H1 (cell line): ENCODE data around the gene SLC38A8. TPM values are rescaled to one million over a fixed set of nuclear protein-coding genes. Genes with fewer than 3 reads are reported as not detected.
A peak's percentile ranks its signal among the peaks of the same experiment; 100 is the strongest.

Experiments
- CTCF ChIA-PET: fragments of 300-600 bp; sonication (Branson Sonifier 250); formaldehyde crosslinking; loops from one replicate; lab custom pipeline; 2021; ENCODE audit not compliant: partially characterized antibody; lab: Charles Lee
- POLR2A ChIA-PET: fragments of 300-600 bp; sonication (Branson Sonifier 250); formaldehyde crosslinking; loops from one replicate; lab custom pipeline; 2021; ENCODE audit warnings: inconsistent platforms; ENCODE audit not compliant: partially characterized antibody; lab: Charles Lee
- DNase-seq, 2 experiments: peaks; one replicate each; pipeline versions ENCODE4 v3.0.0 to v3.0.0-alpha.2; 2010 to 2022; ENCODE audit warnings: low spot score in 2 of 2, low read depth in 1 of 2, mixed read lengths in 1 of 2
- FAIRE-seq: peaks from 2 replicates; lab custom pipeline; 2011; peaks lifted over from hg19 to GRCh38; lab: Jason Lieb, UNC
- H2AFZ ChIP-seq: 2 replicates; pipeline ENCODE4 v1.8.1; 2012; ENCODE audit warnings: low read length, inconsistent platforms
- H2AK5ac ChIP-seq: 2 replicates; pipeline ENCODE4 v1.6.1; 2013; ENCODE audit warnings: low read depth, low read length
- H2BK120ac ChIP-seq: replicated peaks from 2 replicates; pipeline ENCODE3; 2013; ENCODE audit warnings: low read depth, low read length, inconsistent platforms
- H2BK12ac ChIP-seq: 2 replicates; pipeline ENCODE4 v1.6.1; 2013; ENCODE audit warnings: low read depth, low read length
- H2BK15ac ChIP-seq: 2 replicates; pipeline ENCODE4 v1.6.1; 2013; ENCODE audit warnings: low read length
- H2BK20ac ChIP-seq: 2 replicates; pipeline ENCODE4 v1.6.1; 2013; ENCODE audit warnings: low read length
- H2BK5ac ChIP-seq: 2 replicates; pipeline ENCODE4 v1.6.1; 2013; ENCODE audit warnings: low read depth, low read length
- H3K14ac ChIP-seq: 2 replicates; pipeline ENCODE4 v1.6.1; 2013; ENCODE audit warnings: inconsistent platforms; ENCODE audit not compliant: insufficient read length
- H3K18ac ChIP-seq: 2 replicates; pipeline ENCODE4 v1.6.1; 2013; ENCODE audit warnings: low read length; ENCODE audit errors: extremely low read depth
- H3K23ac ChIP-seq: 2 replicates; pipeline ENCODE4 v1.6.1; 2013; ENCODE audit warnings: inconsistent platforms; ENCODE audit not compliant: insufficient read length
- H3K23me2 ChIP-seq: 2 replicates; pipeline ENCODE4 v1.6.1; 2013; ENCODE audit warnings: low read depth, low read length
- H3K27ac ChIP-seq: 2 replicates; pipeline ENCODE4 v1.6.1; 2011; ENCODE audit warnings: low read depth, low read length, inconsistent platforms
- H3K27me3 ChIP-seq, 4 experiments: replicated peaks in 1 of 4; 1 replicate in 1 of 4; 2 replicates in 3 of 4; pipeline versions ENCODE4 v1.6.1 to v1.8.1; 2011 to 2013; ENCODE audit warnings: low read length in 3 of 4, mild to moderate bottlenecking in 3 of 4, inconsistent platforms in 2 of 4, mixed read lengths in 2 of 4, moderate library complexity in 1 of 4; ENCODE audit not compliant: control insufficient read depth in 3 of 4, insufficient read depth in 3 of 4; ENCODE audit errors: extremely low read depth in 1 of 4
- H3K36me3 ChIP-seq, 4 experiments: 2 replicates each; pipeline versions ENCODE4 v1.6.1 to v1.8.1; 2011 to 2013; ENCODE audit warnings: mild to moderate bottlenecking in 4 of 4, low read length in 3 of 4, moderate library complexity in 2 of 4, control low read depth in 1 of 4, inconsistent platforms in 1 of 4; ENCODE audit not compliant: insufficient read depth in 4 of 4, control insufficient read depth in 2 of 4
- H3K4ac ChIP-seq: replicated peaks from 2 replicates; pipeline ENCODE3; 2013; ENCODE audit warnings: low read length, low read depth, mixed read lengths, inconsistent platforms; ENCODE audit not compliant: insufficient read length
- H3K4me1 ChIP-seq, 4 experiments: replicated peaks in 1 of 4; 1 replicate in 1 of 4; 2 replicates in 3 of 4; pipeline versions ENCODE4 v1.6.1 to v1.8.1; 2011 to 2013; ENCODE audit warnings: low read length in 3 of 4, inconsistent platforms in 2 of 4, mixed read lengths in 1 of 4; ENCODE audit not compliant: insufficient read depth in 4 of 4, control insufficient read depth in 3 of 4
- H3K4me2 ChIP-seq, 2 experiments: 2 replicates each; pipeline versions ENCODE4 v1.6.1 to v1.8.1; 2011 to 2013; ENCODE audit warnings: low read depth in 2 of 2, low read length in 2 of 2, control low read depth in 1 of 2, inconsistent platforms in 1 of 2, mild to moderate bottlenecking in 1 of 2; ENCODE audit not compliant: insufficient read depth in 1 of 2
- H3K4me3 ChIP-seq, 4 experiments: fragments of 200-600, 300-600 bp in 1 of 4; sonication (generic), shearing (Covaris generic), sonication (Bioruptor Twin) in 1 of 4; 2 replicates each; pipeline versions ENCODE4 v1.5.1 to v1.8.1; 2011 to 2016; ENCODE audit warnings: low read length in 4 of 4, low read depth in 3 of 4, control low read depth in 2 of 4, inconsistent platforms in 2 of 4, mild to moderate bottlenecking in 2 of 4, mixed read lengths in 1 of 4, moderate library complexity in 1 of 4; ENCODE audit not compliant: insufficient read depth in 2 of 4; ENCODE audit errors: extremely low read depth in 1 of 4
- H3K56ac ChIP-seq: replicated peaks from 2 replicates; pipeline ENCODE3; 2013; ENCODE audit warnings: low read depth, mild to moderate bottlenecking, mixed read lengths, low read length, inconsistent platforms; ENCODE audit not compliant: insufficient read length
- H3K79me1 ChIP-seq: 2 replicates; pipeline ENCODE4 v1.6.1; 2013; ENCODE audit warnings: low read depth, low read length, control low read depth
- H3K79me2 ChIP-seq, 2 experiments: 2 replicates each; pipeline versions ENCODE4 v1.6.1 to v1.8.1; 2012 to 2013; ENCODE audit warnings: low read length in 2 of 2, mild to moderate bottlenecking in 2 of 2, inconsistent platforms in 1 of 2; ENCODE audit not compliant: insufficient read depth in 2 of 2, control insufficient read depth in 1 of 2
- H3K9ac ChIP-seq, 4 experiments: replicated peaks in 1 of 4; 1 replicate in 1 of 4; 2 replicates in 3 of 4; pipeline versions ENCODE4 v1.6.1 to v1.8.1; 2011 to 2013; ENCODE audit warnings: low read depth in 3 of 4, low read length in 3 of 4, control low read depth in 2 of 4, mild to moderate bottlenecking in 2 of 4, moderate library complexity in 2 of 4, inconsistent platforms in 1 of 4; ENCODE audit errors: extremely low read depth in 1 of 4
- H3K9me3 ChIP-seq, 2 experiments: 2 replicates each; pipeline versions ENCODE4 v1.6.1 to v1.8.1; 2012 to 2013; ENCODE audit warnings: mild to moderate bottlenecking in 2 of 2, moderate library complexity in 2 of 2, control low read depth in 1 of 2, inconsistent platforms in 1 of 2, low read depth in 1 of 2, low read length in 1 of 2, mixed read lengths in 1 of 2; ENCODE audit not compliant: insufficient read depth in 2 of 2
- H4K20me1 ChIP-seq, 2 experiments: replicated peaks in 1 of 2; 2 replicates each; pipeline versions ENCODE3 to v1.8.1; 2011 to 2013; ENCODE audit warnings: inconsistent platforms in 2 of 2, low read length in 2 of 2, mild to moderate bottlenecking in 1 of 2; ENCODE audit not compliant: insufficient read depth in 2 of 2, control insufficient read depth in 1 of 2
- H4K5ac ChIP-seq: 2 replicates; pipeline ENCODE4 v1.6.1; 2013; ENCODE audit warnings: low read length, low read depth, mixed read lengths, inconsistent platforms; ENCODE audit not compliant: insufficient read length
- H4K8ac ChIP-seq: 2 replicates; pipeline ENCODE4 v1.8.0; 2013; ENCODE audit warnings: mild to moderate bottlenecking, moderate library complexity, low read length, inconsistent platforms; ENCODE audit not compliant: insufficient read depth; ENCODE audit errors: extremely low read depth
- H4K91ac ChIP-seq: replicated peaks from 2 replicates; pipeline ENCODE3; 2013; ENCODE audit warnings: low read length, mixed read lengths, inconsistent platforms; ENCODE audit not compliant: insufficient read length
- CEBPB ChIP-seq: IDR thresholded peaks from 2 replicates; pipeline ENCODE4 v1.6.1; 2012; ENCODE audit warnings: low read depth, low read length
- CHD2 ChIP-seq: IDR thresholded peaks from 2 replicates; pipeline ENCODE4 v1.6.1; 2012; ENCODE audit warnings: low read length, improper control_type of control experiment
- EP300 ChIP-seq, 2 experiments: IDR thresholded peaks; 1 replicate in 1 of 2; 2 replicates in 1 of 2; pipeline ENCODE4 v1.6.1; 2011 to 2012; ENCODE audit warnings: low read depth in 2 of 2, low read length in 2 of 2, mild to moderate bottlenecking in 2 of 2, borderline replicate concordance in 1 of 2, inconsistent platforms in 1 of 2, moderate library complexity in 1 of 2
- TAF7 ChIP-seq: optimal IDR thresholded peaks from 2 replicates; pipeline ENCODE3; 2011; ENCODE audit warnings: low read depth, mild to moderate bottlenecking, inconsistent platforms, low read length, moderate library complexity, borderline replicate concordance
- ZNF274 ChIP-seq: IDR thresholded peaks from 2 replicates; pipeline ENCODE4 v1.7.0; 2012; ENCODE audit warnings: low read length, borderline replicate concordance; ENCODE audit errors: extremely low read depth
- WGBS, 2 experiments: shearing (Covaris generic) in 1 of 2; methylation state at CpG; one replicate each; pipeline versions ENCODE4 v1.1.6 to v1.1.7; 2013 to 2015; ENCODE audit warnings: low lambda C conversion rate in 2 of 2, mixed read lengths in 2 of 2, inconsistent platforms in 1 of 2, low coverage in 1 of 2, missing lambda C conversion rate in 1 of 2; ENCODE audit not compliant: insufficient replicate concordance in 2 of 2, insufficient coverage in 1 of 2, insufficient read length in 1 of 2; ENCODE audit errors: extremely low coverage in 1 of 2, missing lambda C conversion rate in 1 of 2; 5-methylcytosine and 5-hydroxymethylcytosine counted together
- polyA plus RNA-seq, 7 experiments: library from polyadenylated mRNA; depleted of rRNA in 3 of 7; stranded (reverse) in 5 of 7; unstranded in 2 of 7; fragments of >200 nt in 5 of 7; fragments of 200-250 nt in 2 of 7; gene quantifications; 1 replicate in 5 of 7; 2 replicates in 1 of 7; 4 replicates in 1 of 7; pipeline versions ENCODE4 v1.2.1 to v1.2.3, GENCODE V29; 2011 to 2013; ENCODE audit warnings: missing spikeins in 2 of 7, mixed read lengths in 2 of 7
- total RNA-seq: library from RNA; stranded (reverse); fragmentation: NEBNext Ultra II Directional; extraction: Animal tissue kit (Norgen Biotek cat#: 25700); gene quantifications from 2 replicates; pipeline ENCODE4 v1.2.1, GENCODE V29; 2021

SLC38A8 gene
- total and polyA plus RNA-seq, 2 of the 8 experiments (the other 6 are each of a cell fraction or from before 2014, with no cell fraction given): 0.08 TPM; not detected in 1

DNA sequence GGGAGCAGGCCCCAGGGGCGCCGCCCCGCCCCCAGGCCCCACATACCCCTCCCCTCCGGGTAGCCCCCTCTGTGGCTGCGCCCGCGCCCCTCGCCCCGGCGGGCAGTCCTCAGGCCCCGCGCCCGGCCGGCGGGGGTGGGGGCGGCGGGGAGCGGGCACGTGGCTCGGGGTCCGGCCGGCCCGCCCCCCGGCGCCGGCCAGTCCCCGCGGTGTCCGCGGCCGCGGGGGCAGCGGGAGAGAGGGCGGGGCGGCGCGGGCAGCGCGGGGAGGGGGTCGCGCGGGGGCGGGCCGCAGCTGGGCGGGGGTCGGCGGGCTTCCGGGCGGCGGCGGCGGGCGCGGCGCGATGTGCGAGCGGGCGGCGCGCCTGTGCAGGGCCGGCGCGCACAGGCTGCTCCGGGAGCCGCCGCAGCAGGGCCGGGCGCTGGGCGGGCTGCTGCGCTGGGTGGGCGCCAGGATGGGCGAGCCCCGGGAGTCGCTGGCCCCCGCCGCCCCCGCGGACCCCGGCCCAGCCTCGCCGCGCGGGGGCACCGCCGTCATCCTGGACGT is 74.2 kb downstream of the SLC38A8 start:
- POLR2A ChIA-PET: no interaction called here
- no peak overlapping the region for H4K5ac ChIP-seq
- H3K56ac ChIP-seq: no peak overlapping the region
- H3K23me2 ChIP-seq: peaks cover 11% of the 10 kb centered on the region; the same call in 1 of the 2 replicates
- DNase-seq: no peak
- H3K9ac ChIP-seq: no peak overlapping the region
- no peaks in the 10 kb centered on the region for H3K36me3 ChIP-seq
- no peaks in the 10 kb centered on the region for H3K79me1 ChIP-seq
- H3K9me3 ChIP-seq: no peaks in the 10 kb centered on the region
- no peak overlapping the region for H2BK5ac ChIP-seq
- H3K4me2 ChIP-seq: peak overlapping the region; percentile 76 to 79; a peak in 3 of 4 replicates
- CTCF ChIA-PET: no interaction called here
- H3K18ac ChIP-seq: no peak overlapping the region
- H2AFZ ChIP-seq: no peak overlapping the region
- peaks cover 0 to 11% (median 8%) of the 10 kb centered on the region in 4 experiments; a peak in 6 of 7 replicates for H3K4me1 ChIP-seq
- H3K4me3 ChIP-seq: peak overlapping the region in 2 of 4 experiments; percentile 52 to 62; a peak in 4 of 8 replicates
- no peaks in the 10 kb centered on the region for H3K79me2 ChIP-seq
- H4K91ac ChIP-seq: no peak overlapping the region
- no peak overlapping the region for H2BK120ac ChIP-seq
- H3K14ac ChIP-seq: no peak overlapping the region
- no peak overlapping the region for H2BK20ac ChIP-seq
- no peak overlapping the region for H2BK15ac ChIP-seq
- H2BK12ac ChIP-seq: no peak overlapping the region
- WGBS, 2 experiments: no CpG with 5 or more reads among the region's 87 CpGs
- FAIRE-seq: no peak
- H4K8ac ChIP-seq: 0 out of 2 replicates have a peak overlapping the region, but pooled peaks have one; percentile 15
- H2AK5ac ChIP-seq: no peak overlapping the region
- peaks cover 0 to 13% (median 9%) of the 10 kb centered on the region in 4 experiments; a peak in 6 of 7 replicates for H3K27me3 ChIP-seq
- H3K23ac ChIP-seq: no peak overlapping the region
- peaks cover 0 to 3% of the 10 kb centered on the region in 2 experiments for H4K20me1 ChIP-seq
- no peak overlapping the region for H3K27ac ChIP-seq
- H3K4ac ChIP-seq: no peak overlapping the region
- TF ChIP-seq CEBPB (no peak), ZNF274 (no peak), CHD2 (no peak), EP300 (IDR thresholded peaks at IDR 0.05; ENCODE audit: borderline replicate concordance in 1 of 2, low read depth in 2 of 2, low read length in 2 of 2) (no peak), TAF7 (no peak)
